H9 (cell line): ENCODE measurements around the gene ZNF674. TPM values are rescaled to one million over a fixed set of nuclear protein-coding genes. Genes with fewer than 3 reads are reported as not detected.
A peak's percentile ranks its signal among the peaks of the same experiment; 100 is the strongest.

Experiments
- DNase-seq: peaks from one replicate; pipeline ENCODE4 v3.0.0-alpha.2; 2017
- H2AFZ ChIP-seq: one replicate; pipeline ENCODE4 v1.6.1; 2013; ENCODE audit warnings: mild to moderate bottlenecking, low read length, control low read depth, moderate library complexity
- H2AK5ac ChIP-seq: 2 replicates; pipeline ENCODE4 v1.6.1; 2013; ENCODE audit warnings: low read length, control low read depth, mixed read lengths; ENCODE audit not compliant: insufficient read length
- H2BK120ac ChIP-seq: one replicate; pipeline ENCODE4 v1.6.1; 2013; ENCODE audit warnings: low read depth, mild to moderate bottlenecking, low read length, control low read depth, inconsistent platforms; ENCODE audit not compliant: poor library complexity, severe bottlenecking
- H2BK12ac ChIP-seq: 2 replicates; pipeline ENCODE4 v1.6.1; 2013; ENCODE audit warnings: low read length, control low read depth, mixed read lengths, low read depth; ENCODE audit not compliant: insufficient read length
- H2BK15ac ChIP-seq: 2 replicates; pipeline ENCODE4 v1.6.1; 2013; ENCODE audit warnings: low read depth, low read length, control low read depth
- H2BK20ac ChIP-seq: one replicate; pipeline ENCODE4 v1.6.1; 2013; ENCODE audit warnings: low read depth, mild to moderate bottlenecking, low read length, control low read depth, inconsistent platforms; ENCODE audit not compliant: poor library complexity, severe bottlenecking
- H2BK5ac ChIP-seq: 2 replicates; pipeline ENCODE4 v1.6.1; 2013; ENCODE audit warnings: low read length, control low read depth, mixed read lengths; ENCODE audit not compliant: insufficient read length
- H3K14ac ChIP-seq: 2 replicates; pipeline ENCODE4 v1.6.1; 2013; ENCODE audit warnings: low read length, control low read depth; ENCODE audit not compliant: insufficient read depth
- H3K18ac ChIP-seq: 2 replicates; pipeline ENCODE4 v1.6.1; 2013; ENCODE audit warnings: low read depth, mild to moderate bottlenecking, mixed read lengths, low read length, control low read depth; ENCODE audit not compliant: insufficient read length
- H3K23ac ChIP-seq: 2 replicates; pipeline ENCODE4 v1.6.1; 2013; ENCODE audit warnings: low read length, control low read depth, mixed read lengths, low read depth; ENCODE audit not compliant: insufficient read length
- H3K23me2 ChIP-seq: 2 replicates; pipeline ENCODE4 v1.6.1; 2013; ENCODE audit warnings: low read depth, mild to moderate bottlenecking, mixed read lengths, low read length, control low read depth; ENCODE audit not compliant: insufficient read length, poor library complexity, severe bottlenecking
- H3K27ac ChIP-seq: 2 replicates; pipeline ENCODE4 v1.5.1; 2013; ENCODE audit warnings: low read length, control low read depth, mixed read lengths, low read depth; ENCODE audit not compliant: insufficient read length
- H3K27me3 ChIP-seq: 2 replicates; pipeline ENCODE4 v1.6.1; 2013; ENCODE audit warnings: low read length, control low read depth, inconsistent platforms; ENCODE audit not compliant: insufficient read depth
- H3K4ac ChIP-seq: 2 replicates; pipeline ENCODE4 v1.6.1; 2013; ENCODE audit warnings: low read depth, mild to moderate bottlenecking, control low read depth, inconsistent platforms, low read length, moderate library complexity
- H3K4me1 ChIP-seq: 2 replicates; pipeline ENCODE4 v1.6.1; 2013; ENCODE audit warnings: low read length, control low read depth, inconsistent platforms; ENCODE audit not compliant: insufficient read depth
- H3K4me2 ChIP-seq: 2 replicates; pipeline ENCODE4 v1.6.1; 2013; ENCODE audit warnings: low read length, control low read depth, mixed read lengths; ENCODE audit not compliant: insufficient read length, insufficient read depth
- H3K56ac ChIP-seq: 2 replicates; pipeline ENCODE4 v1.6.1; 2013; ENCODE audit warnings: low read depth, mild to moderate bottlenecking, mixed read lengths, low read length, control low read depth; ENCODE audit not compliant: insufficient read length
- H3K79me1 ChIP-seq: 2 replicates; pipeline ENCODE4 v1.6.1; 2013; ENCODE audit warnings: low read depth, mild to moderate bottlenecking, moderate library complexity, low read length, control low read depth, inconsistent platforms; ENCODE audit not compliant: insufficient read depth, poor library complexity, severe bottlenecking
- H3K79me2 ChIP-seq: 2 replicates; pipeline ENCODE4 v1.6.1; 2013; ENCODE audit warnings: low read length, control low read depth, inconsistent platforms; ENCODE audit not compliant: insufficient read depth
- H3K9ac ChIP-seq: 2 replicates; pipeline ENCODE4 v1.6.1; 2013; ENCODE audit warnings: low read length, control low read depth, mixed read lengths; ENCODE audit not compliant: insufficient read length; ENCODE audit errors: extremely low read depth
- H3K9me3 ChIP-seq: one replicate; pipeline ENCODE4 v1.6.1; 2013; ENCODE audit warnings: low read depth, low read length, inconsistent platforms; ENCODE audit not compliant: control insufficient read depth
- H3T11ph ChIP-seq: one replicate; pipeline ENCODE4 v1.6.1; 2013; ENCODE audit warnings: mild to moderate bottlenecking, low read length, control low read depth, inconsistent platforms
- H4K20me1 ChIP-seq: one replicate; pipeline ENCODE4 v1.6.1; 2013; ENCODE audit not compliant: control insufficient read depth, insufficient read length, insufficient read depth
- H4K5ac ChIP-seq: 2 replicates; pipeline ENCODE4 v1.6.1; 2013; ENCODE audit warnings: low read depth, mild to moderate bottlenecking, mixed read lengths, low read length, control low read depth; ENCODE audit not compliant: insufficient read length
- H4K8ac ChIP-seq: replicated peaks from 2 replicates; pipeline ENCODE4 v1.6.1; 2013; ENCODE audit warnings: low read length, control low read depth, mixed read lengths, low read depth; ENCODE audit not compliant: insufficient read length
- H4K91ac ChIP-seq: 2 replicates; pipeline ENCODE4 v1.6.1; 2013; ENCODE audit warnings: low read depth, mild to moderate bottlenecking, moderate library complexity, mixed read lengths, low read length, control low read depth; ENCODE audit not compliant: insufficient read length
- H3K27ac Mint-ChIP-seq, 3 experiments: 2 replicates in 2 of 3; 3 replicates in 1 of 3; pipeline ENCODE4 v1.8.0; 2020 to 2021; ENCODE audit warnings: mixed read lengths in 3 of 3, mild to moderate bottlenecking in 1 of 3, moderate library complexity in 1 of 3
- H3K27me3 Mint-ChIP-seq: 2 replicates; pipeline ENCODE4 v1.8.0; 2021; ENCODE audit warnings: low read depth, mild to moderate bottlenecking, moderate library complexity, mixed read lengths
- H3K36me3 Mint-ChIP-seq, 3 experiments: 2 replicates in 2 of 3; 3 replicates in 1 of 3; pipeline ENCODE4 v1.8.0; 2020 to 2021; ENCODE audit warnings: low read depth in 3 of 3, mixed read lengths in 3 of 3; ENCODE audit not compliant: insufficient read depth in 1 of 3
- H3K4me1 Mint-ChIP-seq, 2 experiments: 2 replicates each; pipeline ENCODE4 v1.8.0; 2020; ENCODE audit warnings: mixed read lengths in 2 of 2
- H3K4me3 Mint-ChIP-seq, 2 experiments: 2 replicates in 1 of 2; 3 replicates in 1 of 2; pipeline ENCODE4 v1.8.0; 2020 to 2021; ENCODE audit warnings: mild to moderate bottlenecking in 2 of 2, mixed read lengths in 2 of 2, moderate library complexity in 1 of 2
- H3K9me3 Mint-ChIP-seq, 2 experiments: 2 replicates in 1 of 2; 3 replicates in 1 of 2; pipeline ENCODE4 v1.8.0; 2020; ENCODE audit warnings: mild to moderate bottlenecking in 2 of 2, mixed read lengths in 2 of 2, moderate library complexity in 1 of 2
- WGBS: extraction: QIAGEN DNeasy Blood & Tissue Kit; methylation state at CpG from one replicate; pipeline ENCODE4 v1.1.7; 2013; ENCODE audit warnings: missing lambda C conversion rate, low lambda C conversion rate, mixed read lengths; ENCODE audit not compliant: insufficient read length; ENCODE audit errors: extremely low coverage; 5-methylcytosine and 5-hydroxymethylcytosine counted together
- total RNA-seq: library from RNA; stranded (reverse); gene quantifications from 2 replicates; pipeline ENCODE4 v1.2.1, GENCODE V29; 2021
- TF ChIP-seq, protein P1 (sequence below): fragments of 200-600 bp; sonication (generic); conservative IDR thresholded peaks from 3 replicates; pipeline ENCODE4 v1.8.0; 2021; ENCODE audit warnings: antibody characterized with exemption, mild to moderate bottlenecking

Gene ZNF674
- total RNA-seq, 1 experiment from 2014 or later, result 10.1 TPM

DNA sequence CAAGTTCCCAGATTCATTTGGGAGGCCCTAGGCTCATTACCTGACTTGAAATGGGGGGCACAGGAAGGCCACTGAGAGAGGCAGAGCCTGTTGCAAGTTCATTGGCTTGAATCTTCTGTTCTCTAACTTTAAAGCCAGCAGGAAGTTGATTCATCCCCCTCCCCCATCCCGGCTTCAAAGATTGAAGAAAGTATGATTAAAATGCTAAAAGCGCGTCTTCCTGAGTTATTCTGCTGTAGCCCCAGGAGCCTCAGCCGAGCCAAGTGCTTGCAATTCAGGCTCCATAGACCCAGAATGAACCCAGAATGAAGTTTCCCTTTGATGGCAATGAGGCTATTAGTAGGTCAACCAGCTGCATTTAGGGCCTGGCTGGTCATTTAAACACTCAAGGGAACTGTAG lies 43.0 kb upstream of the ZNF674 start:
- TF ChIP-seq, protein P1, sequence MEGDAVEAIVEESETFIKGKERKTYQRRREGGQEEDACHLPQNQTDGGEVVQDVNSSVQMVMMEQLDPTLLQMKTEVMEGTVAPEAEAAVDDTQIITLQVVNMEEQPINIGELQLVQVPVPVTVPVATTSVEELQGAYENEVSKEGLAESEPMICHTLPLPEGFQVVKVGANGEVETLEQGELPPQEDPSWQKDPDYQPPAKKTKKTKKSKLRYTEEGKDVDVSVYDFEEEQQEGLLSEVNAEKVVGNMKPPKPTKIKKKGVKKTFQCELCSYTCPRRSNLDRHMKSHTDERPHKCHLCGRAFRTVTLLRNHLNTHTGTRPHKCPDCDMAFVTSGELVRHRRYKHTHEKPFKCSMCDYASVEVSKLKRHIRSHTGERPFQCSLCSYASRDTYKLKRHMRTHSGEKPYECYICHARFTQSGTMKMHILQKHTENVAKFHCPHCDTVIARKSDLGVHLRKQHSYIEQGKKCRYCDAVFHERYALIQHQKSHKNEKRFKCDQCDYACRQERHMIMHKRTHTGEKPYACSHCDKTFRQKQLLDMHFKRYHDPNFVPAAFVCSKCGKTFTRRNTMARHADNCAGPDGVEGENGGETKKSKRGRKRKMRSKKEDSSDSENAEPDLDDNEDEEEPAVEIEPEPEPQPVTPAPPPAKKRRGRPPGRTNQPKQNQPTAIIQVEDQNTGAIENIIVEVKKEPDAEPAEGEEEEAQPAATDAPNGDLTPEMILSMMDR, result no peak
- no peaks in the 10 kb centered on the region; the same call in 1 of the 2 replicates for H3K27me3 Mint-ChIP-seq
- peaks cover 2% of the 10 kb centered on the region for H3K79me1 ChIP-seq
- H3K4me3 Mint-ChIP-seq, result peak overlapping the region; percentile 38 to 60; a peak in 3 of 5 replicates
- peaks cover 13% of the 10 kb centered on the region for H3K9me3 ChIP-seq
- H2BK120ac ChIP-seq, result no peak overlapping the region
- peaks cover 3 to 13% (median 12%) of the 10 kb centered on the region in 3 experiments; a peak in 6 of 7 replicates for H3K36me3 Mint-ChIP-seq
- peaks cover 52 to 56% of the 10 kb centered on the region in 2 experiments for H3K9me3 Mint-ChIP-seq
- H2BK15ac ChIP-seq, result no peak overlapping the region
- H3K27ac ChIP-seq, result no peak overlapping the region
- H2BK12ac ChIP-seq, result no peak overlapping the region
- H3K4ac ChIP-seq, result no peak overlapping the region
- H3K23ac ChIP-seq, result no peak overlapping the region
- H3K4me2 ChIP-seq, result peak overlapping the region; percentile 54
- peaks cover 31 to 33% of the 10 kb centered on the region in 2 experiments for H3K4me1 Mint-ChIP-seq
- no peak overlapping the region for H4K91ac ChIP-seq
- no peak overlapping the region for H3T11ph ChIP-seq
- no peaks in the 10 kb centered on the region for H4K20me1 ChIP-seq
- no peak overlapping the region for H3K18ac ChIP-seq
- H2AFZ ChIP-seq, result no peak overlapping the region
- no peaks in the 10 kb centered on the region; the same call in 1 of the 2 replicates for H3K27me3 ChIP-seq
- DNase-seq, result peak; percentile 61
- H3K56ac ChIP-seq, result no peak overlapping the region
- no peak overlapping the region for H2BK5ac ChIP-seq
- no peak overlapping the region for H3K14ac ChIP-seq
- no peaks in the 10 kb centered on the region for H3K23me2 ChIP-seq
- 0 out of 7 replicates have a peak overlapping the region, but pooled peaks of 1 of the 3 experiments have one; percentile 12 for H3K27ac Mint-ChIP-seq
- no peak overlapping the region for H2AK5ac ChIP-seq
- H3K79me2 ChIP-seq, result peaks cover 6% of the 10 kb centered on the region; the same call in 1 of the 2 replicates
- H2BK20ac ChIP-seq, result no peak overlapping the region
- no peaks in the 10 kb centered on the region; the same call in 1 of the 2 replicates for H3K4me1 ChIP-seq
- H4K5ac ChIP-seq, result no peak overlapping the region
- H4K8ac ChIP-seq, result no peak overlapping the region
- H3K9ac ChIP-seq, result no peak overlapping the region
- WGBS, result no CpG with 5 or more reads among the region's 4 CpGs
